ENCODE results near the gene EHD3.

Gene EHD3

GRCh38 chr2:31260870-31261269, 26.9 kb downstream of the EHD3 start:
- ChIA-PET CTCF (no interaction called here), POLR2A (interaction anchor here (1.1 kb wide), 1 partner anchor 9 kb away, joined by 3 read pairs; no protein-coding TSS in a partner anchor)
- H3K4me3 ChIP-seq (ENCODE audit: low read depth, low read length), result no peak overlapping the region
- TF ChIP-seq, protein P1, sequence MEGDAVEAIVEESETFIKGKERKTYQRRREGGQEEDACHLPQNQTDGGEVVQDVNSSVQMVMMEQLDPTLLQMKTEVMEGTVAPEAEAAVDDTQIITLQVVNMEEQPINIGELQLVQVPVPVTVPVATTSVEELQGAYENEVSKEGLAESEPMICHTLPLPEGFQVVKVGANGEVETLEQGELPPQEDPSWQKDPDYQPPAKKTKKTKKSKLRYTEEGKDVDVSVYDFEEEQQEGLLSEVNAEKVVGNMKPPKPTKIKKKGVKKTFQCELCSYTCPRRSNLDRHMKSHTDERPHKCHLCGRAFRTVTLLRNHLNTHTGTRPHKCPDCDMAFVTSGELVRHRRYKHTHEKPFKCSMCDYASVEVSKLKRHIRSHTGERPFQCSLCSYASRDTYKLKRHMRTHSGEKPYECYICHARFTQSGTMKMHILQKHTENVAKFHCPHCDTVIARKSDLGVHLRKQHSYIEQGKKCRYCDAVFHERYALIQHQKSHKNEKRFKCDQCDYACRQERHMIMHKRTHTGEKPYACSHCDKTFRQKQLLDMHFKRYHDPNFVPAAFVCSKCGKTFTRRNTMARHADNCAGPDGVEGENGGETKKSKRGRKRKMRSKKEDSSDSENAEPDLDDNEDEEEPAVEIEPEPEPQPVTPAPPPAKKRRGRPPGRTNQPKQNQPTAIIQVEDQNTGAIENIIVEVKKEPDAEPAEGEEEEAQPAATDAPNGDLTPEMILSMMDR (IDR thresholded peaks at IDR 0.05; ENCODE audit: insufficient read depth, low read length, missing control alignments), result no peak
- DNase-seq (ENCODE audit: low read depth, low spot score), result no peak

GRCh38 chr2:31263636-31264190, 29.8 kb downstream of the EHD3 start:
- DNase-seq (ENCODE audit: low read depth, low spot score), result no peak
- no peak overlapping the region for H3K4me3 ChIP-seq (ENCODE audit: low read depth, low read length)
- ChIA-PET CTCF (interaction anchor here (1.4 to 1.5 kb wide), 2 partner anchors 22 to 71 kb away, joined by 3 read pairs; no protein-coding TSS in a partner anchor), POLR2A (no interaction called here)
- TF ChIP-seq, protein P1 (IDR thresholded peaks at IDR 0.05; ENCODE audit: insufficient read depth, low read length, missing control alignments), result no peak

GRCh38 chr2:31265234-31265633, 31.3 kb downstream of the EHD3 start:
- DNase-seq (ENCODE audit: low read depth, low spot score), result no peak
- ChIA-PET CTCF (interaction anchor here (1.4 to 2.2 kb wide), 3 partner anchors 32 to 69 kb away, joined by 3 to 7 read pairs (median 5); partner anchors contain the start of gene EHD3), POLR2A (no interaction called here)
- TF ChIP-seq, protein P1 (IDR thresholded peaks at IDR 0.05; ENCODE audit: insufficient read depth, low read length, missing control alignments), result no peak
- no peak overlapping the region for H3K4me3 ChIP-seq (ENCODE audit: low read depth, low read length)

GRCh38 chr2:31266804-31267203, 32.9 kb downstream of the EHD3 start:
- TF ChIP-seq, protein P1 (IDR thresholded peaks at IDR 0.05; ENCODE audit: insufficient read depth, low read length, missing control alignments), result no peak
- POLR2A ChIA-PET, result no interaction called here
- no peak overlapping the region for H3K4me3 ChIP-seq (ENCODE audit: low read depth, low read length)
- CTCF ChIA-PET, result interaction anchor here (2.2 kb wide), 1 partner anchor 33 kb away, joined by 7 read pairs; the partner anchor contains the start of gene EHD3
- no peak for DNase-seq (ENCODE audit: low read depth, low spot score)

DNA sequence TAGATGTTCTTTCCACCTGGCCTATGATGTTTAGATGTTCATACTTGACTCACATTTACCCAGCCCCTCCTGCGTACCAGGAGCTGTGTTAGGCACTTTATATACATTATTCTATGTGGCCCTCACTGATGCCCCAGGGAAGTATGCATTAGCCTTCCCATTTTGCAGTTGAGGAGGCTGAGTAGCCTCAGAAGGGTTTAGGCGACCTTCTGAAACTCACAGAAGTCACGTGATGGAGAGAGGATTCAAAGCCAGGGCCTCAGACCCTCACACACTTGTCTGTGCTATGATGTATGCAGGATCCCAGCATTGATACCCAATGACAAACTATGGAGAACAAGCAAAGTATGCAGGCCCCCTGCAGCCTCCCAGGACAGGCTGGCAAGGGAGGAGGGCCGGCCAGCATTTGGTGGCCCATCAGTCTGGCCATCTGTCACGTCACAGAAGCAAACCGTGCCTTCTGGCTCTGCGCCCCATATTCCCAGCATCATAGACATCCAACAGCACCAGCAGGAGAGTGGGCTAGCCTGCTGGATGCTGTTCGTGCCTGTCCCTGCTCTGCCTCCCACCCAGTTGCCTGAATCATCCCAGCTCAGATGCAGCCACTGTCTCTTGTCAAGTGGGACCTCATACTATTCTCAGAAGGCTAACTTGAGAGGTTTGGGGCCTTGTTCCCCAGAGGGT, 33.6 kb downstream of the EHD3 start:
- DNase-seq (ENCODE audit: low read depth, low spot score), result no peak
- TF ChIP-seq, protein P1 (IDR thresholded peaks at IDR 0.05; ENCODE audit: insufficient read depth, low read length, missing control alignments), result no peak
- ChIA-PET POLR2A (no interaction called here), CTCF (interaction anchor here (1.3 to 2.2 kb wide), 3 partner anchors 10 to 558 kb away, joined by 3 to 7 read pairs (median 3); partner anchors contain the start of gene EHD3)
- H3K4me3 ChIP-seq (ENCODE audit: low read depth, low read length), result no peak overlapping the region

DNA sequence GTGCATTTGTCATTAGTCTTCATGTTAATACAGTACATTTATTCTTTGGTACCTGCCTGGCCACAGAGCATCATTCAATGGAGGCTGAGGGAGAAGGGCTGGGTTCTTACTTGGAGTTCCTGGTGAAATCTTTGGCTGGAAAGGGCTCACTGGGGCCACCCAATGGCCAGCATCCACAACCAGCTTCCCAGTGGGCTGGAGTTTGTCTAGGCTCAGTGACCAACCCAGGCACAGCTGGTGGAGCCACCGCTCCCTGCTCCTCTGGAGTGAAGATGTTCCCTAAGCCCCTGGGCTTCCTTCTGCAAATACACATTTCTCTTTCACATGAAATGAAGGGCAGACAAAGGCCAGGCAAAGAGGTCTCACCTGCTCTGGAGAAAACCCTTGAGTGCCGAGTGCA, 34.4 kb downstream of the EHD3 start:
- POLR2A ChIA-PET, result no interaction called here
- CTCF ChIA-PET, result interaction anchor here (1.3 to 1.5 kb wide), 3 partner anchors 11 to 559 kb away, joined by 3 read pairs; no protein-coding TSS in a partner anchor
- H3K4me3 ChIP-seq (ENCODE audit: low read depth, low read length), result no peak overlapping the region
- DNase-seq (ENCODE audit: low read depth, low spot score), result no peak
- TF ChIP-seq, protein P1 (IDR thresholded peaks at IDR 0.05; ENCODE audit: insufficient read depth, low read length, missing control alignments), result no peak
